ENCODE measurements around the gene CIDEC.

Gene CIDEC

GRCh38 chr3:9841015-9841414 lies 39.0 kb downstream of the CIDEC start:
- DNase-seq: no peak

- DNase-seq: no peak
These were observed 41.2 kb downstream of the CIDEC start for GRCh38 chr3:9838856-9839255.

DNA sequence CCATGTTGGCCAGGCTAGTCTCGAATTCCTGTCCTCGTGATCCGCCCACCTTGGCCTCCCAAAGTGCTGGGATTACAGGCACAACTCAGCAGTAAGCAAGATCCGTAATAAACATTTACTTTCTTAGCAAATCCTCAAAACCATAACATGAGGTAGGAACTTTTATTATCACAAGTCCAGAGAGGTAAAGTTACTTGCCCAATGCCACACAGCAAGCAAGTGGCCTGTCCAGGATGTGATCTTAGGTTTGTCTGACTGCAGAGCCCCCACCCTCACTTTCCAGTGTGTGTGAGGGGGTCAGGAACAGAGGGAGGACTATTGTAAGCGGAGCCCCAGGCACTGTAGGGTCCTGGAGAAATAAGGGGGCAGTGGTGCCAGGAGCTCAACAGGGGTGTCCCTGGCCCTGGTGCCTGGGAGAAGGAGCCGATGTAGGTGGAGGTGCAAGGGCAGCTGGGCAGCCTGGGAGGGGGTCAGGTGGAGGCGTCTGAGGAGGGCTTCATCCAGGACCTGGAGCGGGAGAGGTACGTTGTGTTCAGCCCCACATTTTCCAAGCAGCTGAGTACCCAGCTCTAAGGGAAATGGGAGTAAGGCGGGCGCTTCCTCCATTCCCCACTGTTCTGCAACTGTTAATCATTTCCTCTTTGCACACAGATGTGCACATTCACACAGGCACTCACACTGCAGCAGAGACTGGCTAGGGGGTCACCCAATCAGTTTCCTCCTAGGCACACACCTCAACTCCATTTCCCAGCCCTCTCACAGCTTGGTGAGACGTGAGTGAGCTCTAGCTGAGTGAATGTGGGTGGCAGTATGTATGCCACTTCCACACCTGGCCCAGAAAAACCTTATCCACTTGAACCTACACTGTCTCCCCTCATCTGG lies 42.1 kb downstream of the CIDEC start:
- no peak for DNase-seq

DNA sequence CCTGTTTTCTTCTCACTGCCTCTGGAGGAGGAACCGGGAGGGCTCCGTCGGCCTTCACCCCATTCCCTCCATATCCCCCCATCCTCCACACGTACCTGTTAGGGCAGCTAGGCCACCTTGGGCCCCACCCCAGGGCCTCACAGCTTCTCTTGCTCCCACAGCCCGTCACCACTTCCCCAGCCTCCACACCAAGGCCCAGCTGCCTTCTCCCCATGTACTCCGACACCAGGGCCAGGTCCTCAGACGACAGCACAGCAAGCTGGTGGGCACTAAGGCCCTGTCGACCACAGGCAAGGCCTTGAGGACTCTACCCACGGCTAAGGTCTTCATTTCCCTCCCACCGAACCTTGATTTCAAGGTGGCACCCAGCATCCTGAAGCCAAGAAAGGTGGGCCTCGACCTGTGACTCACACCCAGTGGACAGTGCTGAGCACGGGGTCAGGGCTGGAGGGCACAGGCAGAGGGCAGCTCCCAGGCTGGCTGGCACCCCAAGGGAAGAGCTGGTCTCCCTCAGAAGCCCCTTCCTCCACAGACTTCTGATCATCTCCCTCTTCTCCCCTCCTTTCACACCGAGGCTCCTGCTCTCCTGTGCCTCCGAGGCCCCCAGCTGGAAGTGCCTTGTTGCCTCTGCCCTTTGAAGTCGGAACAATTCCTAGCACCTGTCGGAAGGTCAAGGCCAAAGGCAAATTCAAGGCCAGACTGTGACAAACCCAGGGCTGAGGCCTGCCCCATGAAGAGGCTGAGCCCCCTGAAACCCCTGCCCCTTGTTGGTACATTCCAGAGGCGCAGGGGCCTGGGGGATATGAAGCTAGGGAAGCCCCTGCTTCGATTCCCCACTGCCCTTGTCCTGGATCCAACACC lies 45.3 kb downstream of the CIDEC start:
- no peak for DNase-seq

- no peak for DNase-seq
These were observed 47.0 kb downstream of the CIDEC start for GRCh38 chr3:9833078-9833477.

DNA sequence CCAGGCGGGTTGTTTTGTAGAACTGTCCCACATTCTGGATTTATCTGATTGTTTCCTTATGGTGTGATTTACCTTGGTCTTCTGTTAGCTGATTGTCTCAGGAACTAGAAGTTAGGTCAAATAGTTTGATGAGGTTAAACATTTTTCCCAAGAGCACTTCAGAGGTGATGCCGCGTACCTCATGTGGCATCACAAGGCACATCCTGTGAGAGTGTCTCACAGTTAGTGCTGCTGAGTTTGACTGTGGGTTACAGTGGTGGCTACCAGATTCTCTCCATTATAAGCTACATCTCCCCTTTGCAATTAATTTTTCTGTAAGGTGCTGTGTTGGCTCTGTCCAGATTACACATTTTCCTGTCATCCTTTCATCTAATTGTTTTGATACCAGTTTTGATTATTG lies 48.8 kb downstream of the CIDEC start:
- no peak for DNase-seq

DNA sequence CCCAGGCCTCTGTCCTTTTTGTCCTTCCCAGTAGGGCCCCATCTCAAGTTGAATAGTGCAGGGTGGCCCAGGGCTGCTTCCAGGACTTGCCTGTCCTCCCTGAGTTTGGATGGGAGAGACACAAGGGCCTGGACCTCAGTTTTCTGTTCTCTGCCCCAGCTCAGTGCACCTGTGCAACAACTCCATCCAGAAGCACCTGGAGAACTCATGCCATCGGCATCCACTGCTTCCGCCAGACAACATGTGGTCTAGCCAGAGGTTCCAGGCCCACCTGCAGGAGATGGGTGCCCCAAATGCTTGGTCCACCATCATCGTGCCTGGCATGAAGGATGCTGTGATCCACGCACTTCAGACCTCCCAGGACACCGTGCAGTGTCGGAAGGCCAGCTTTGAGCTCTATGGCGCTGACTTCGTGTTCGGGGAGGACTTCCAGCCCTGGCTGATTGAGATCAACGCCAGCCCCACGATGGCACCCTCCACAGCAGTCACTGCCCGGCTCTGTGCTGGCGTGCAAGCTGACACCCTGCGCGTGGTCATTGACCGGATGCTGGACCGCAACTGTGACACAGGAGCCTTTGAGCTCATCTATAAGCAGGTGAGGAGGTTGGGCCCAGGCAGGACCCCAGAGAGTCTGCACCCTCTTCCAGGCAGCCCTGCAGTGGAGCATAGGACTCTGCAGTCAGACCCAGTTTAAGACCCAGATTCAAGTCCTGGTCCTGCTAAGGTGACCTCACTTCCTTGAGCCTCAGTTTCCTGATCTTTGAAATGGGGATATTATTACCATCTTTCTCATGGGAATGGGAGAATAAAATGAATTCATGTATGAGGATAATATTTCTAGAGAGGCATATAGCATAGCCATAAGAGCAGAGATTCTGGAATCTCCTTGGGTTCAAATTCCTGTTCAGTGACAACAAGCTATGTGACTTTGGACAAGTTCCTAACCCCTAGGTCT lies 51.0 kb downstream of the CIDEC start:
- no peak for DNase-seq

- no peak for DNase-seq
These were observed 53.1 kb downstream of the CIDEC start for GRCh38 chr3:9826815-9827573.

DNA sequence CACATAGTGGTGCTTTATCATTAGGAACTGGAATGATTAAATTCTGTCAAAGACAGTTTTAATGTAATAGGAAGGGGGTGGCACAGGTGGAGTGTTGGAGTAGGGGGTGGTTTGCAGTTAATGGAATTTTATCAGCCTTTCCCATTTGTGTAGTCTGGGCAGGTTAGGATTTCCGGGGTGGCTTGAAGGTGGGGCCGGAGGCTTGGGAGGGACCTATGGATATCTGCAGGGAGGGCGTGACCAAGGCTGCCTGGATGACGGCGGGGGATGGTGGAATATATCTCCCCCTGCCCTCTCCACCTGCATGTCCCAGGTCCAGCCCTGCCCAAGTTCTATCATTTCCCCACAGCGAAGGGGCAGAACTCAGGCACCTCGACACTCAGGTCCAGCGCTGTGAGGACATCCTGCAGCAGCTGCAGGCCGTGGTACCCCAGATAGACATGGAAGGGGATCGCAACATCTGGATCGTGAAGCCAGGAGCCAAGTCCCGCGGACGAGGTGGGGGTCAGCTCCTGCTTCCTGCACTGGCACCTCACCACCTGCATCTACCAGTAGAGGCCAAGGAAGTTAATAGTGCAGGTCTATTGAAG lies 54.5 kb downstream of the CIDEC start:
- DNase-seq: no peak

- DNase-seq: no peak
These were observed 59.1 kb downstream of the CIDEC start for GRCh38 chr3:9820946-9821345.

DNA sequence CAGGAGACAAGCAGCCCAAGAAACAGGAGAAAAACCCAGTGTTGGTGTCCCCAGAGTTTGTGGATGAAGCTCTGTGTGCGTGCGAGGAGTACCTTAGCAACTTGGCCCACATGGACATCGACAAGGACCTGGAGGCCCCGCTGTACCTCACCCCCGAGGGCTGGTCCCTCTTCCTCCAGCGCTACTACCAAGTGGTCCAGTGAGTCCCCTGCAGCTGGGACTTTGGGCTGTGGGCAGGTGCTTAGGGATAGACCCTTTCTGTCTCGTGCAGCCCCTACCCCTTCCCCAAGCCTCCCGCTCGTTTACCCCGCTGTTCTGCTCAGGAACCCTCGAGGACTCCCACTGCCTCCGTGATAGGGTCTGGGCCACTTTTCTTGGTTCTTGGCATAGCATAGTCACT lies 59.5 kb downstream of the CIDEC start:
- no peak for DNase-seq

- DNase-seq: no peak
These were observed 61.3 kb downstream of the CIDEC start for GRCh38 chr3:9818666-9819335.

- no peak for DNase-seq
These were observed 62.6 kb downstream of the CIDEC start for GRCh38 chr3:9817436-9817835.

Data from NCI-H1417 treated with DMSO at 0.1 percent for 48 hours (cell line).